Heart left ventricle (tissue), 16 donors: ENCODE data around the gene EHD2. TPM values are rescaled to one million over a fixed set of nuclear protein-coding genes. Genes with fewer than 3 reads are reported as not detected.
"Not testable (repeated sequence)": the region's sequence is repeated elsewhere in the genome, so short reads cannot be mapped to it uniquely, and the experiment has no call there.

Source experiments
- ATAC-seq, 4 donors: fragments of 200-7000 bp; cut with Tn5 transposase; one replicate each; pipeline ENCODE4 v1.9.1; 2020 to 2022; ENCODE audit warnings: moderate library complexity in 4 of 4, mild to moderate bottlenecking in 3 of 4, moderate number of reproducible peaks in 1 of 4
- DNase-seq, 5 donors: peaks; one replicate each; pipeline ENCODE4 v3.0.0-alpha.2; 2020
- H3K27ac ChIP-seq, 12 donors: fragments of 200-600 bp; sonication (generic) in 4 of 12; one replicate each; pipeline versions ENCODE4 v1.5.0 to v1.8.0; 2016 to 2022; ENCODE audit warnings: mild to moderate bottlenecking in 2 of 12
- H3K27me3 ChIP-seq, 9 donors: fragments of 200-600 bp; sonication (generic) in 2 of 9; one replicate each; pipeline versions ENCODE4 v1.5.1 to v1.8.0; 2016 to 2022; ENCODE audit warnings: mild to moderate bottlenecking in 3 of 9
- H3K36me3 ChIP-seq, 9 donors: fragments of 200-600 bp; sonication (generic) in 2 of 9; one replicate each; pipeline versions ENCODE4 v1.5.0 to v1.8.0; 2018 to 2022; ENCODE audit warnings: mild to moderate bottlenecking in 2 of 9
- H3K4me1 ChIP-seq, 12 donors: fragments of 200-600 bp; sonication (generic) in 4 of 12; one replicate each; pipeline versions ENCODE4 v1.5.0 to v1.8.0; 2016 to 2022; ENCODE audit warnings: mild to moderate bottlenecking in 3 of 12
- H3K4me3 ChIP-seq, 12 donors: fragments of 200-600 bp; sonication (generic) in 4 of 12; one replicate each; pipeline versions ENCODE4 v1.5.0 to v1.8.0; 2017 to 2022; ENCODE audit warnings: mild to moderate bottlenecking in 9 of 12, moderate library complexity in 4 of 12
- H3K9me3 ChIP-seq, 12 donors: fragments of 200-600 bp; sonication (generic) in 4 of 12; one replicate each; pipeline versions ENCODE4 v1.5.0 to v1.8.0; 2016 to 2022; ENCODE audit warnings: mild to moderate bottlenecking in 1 of 12
- POLR2A ChIP-seq, 2 donors: fragments of 450-650 bp; IDR thresholded peaks; one replicate each; pipeline ENCODE4 v1.6.1; 2017; ENCODE audit warnings: antibody characterized with exemption in 2 of 2, mild to moderate bottlenecking in 2 of 2, moderate library complexity in 2 of 2
- WGBS, 4 donors: extraction: QIAGEN DNeasy Blood & Tissue Kit in 2 of 4; methylation state at CpG; one replicate each; pipeline versions ENCODE4 v1.1.5 to v1.1.7; 2013 to 2018; 5-methylcytosine and 5-hydroxymethylcytosine counted together
- intact Hi-C, 10 donors: fragments of 100-400 bp; cut with DNase I; formaldehyde crosslinking; loops; one replicate each; pipeline versions ENCODE4 v1.11.1 to v1.14.2; 2022
- polyA plus RNA-seq, 2 donors: library from polyadenylated mRNA; stranded (reverse); fragments of 200-250 nt; gene quantifications; one replicate each; pipeline ENCODE4 v1.2.3, GENCODE V29; 2013
- total RNA-seq, 9 donors: library from RNA; depleted of rRNA in 2 of 9; stranded (reverse); fragments of >200 nt in 2 of 9; fragmentation: NEBNext Ultra II Directional in 3 of 9; extraction: Animal tissue kit (Norgen Biotek cat#: 25700) in 3 of 9; gene quantifications; one replicate each; pipeline versions ENCODE4 v1.1.0 to v1.2.4, GENCODE V29; 2016 to 2023
- TF ChIP-seq, protein P1 (sequence below), 12 donors: fragments of 200-600 bp; sonication (generic) in 4 of 12; IDR thresholded peaks; one replicate each; pipeline versions ENCODE4 v1.5.0 to v1.8.0; 2018 to 2022; ENCODE audit warnings: antibody characterized with exemption in 12 of 12, mild to moderate bottlenecking in 5 of 12
- donor health status: ischemic (EF 13 %, LVEDD 7.1; RV severe dilation, severe dysfunction).
- donor health status: healthy with polysubstance abuse.
- donor health status: DM: no; HTN: yes; CAD: no.
- donor health status: DM: no; HTN: no; CAD: no.
- donor health status: ischemic (EF 25% LVEDD 6.9; RV normal size, moderate dysfunction).
- donor health status: ischemic (EF 25% LVEDD 5.7; RV mildly dilated, moderate dysfunction).
- donor health status: healthy.
- donor health status: DM: yes; HTN: yes; CAD: no.
- donor health status: ischemic (EF 35%, LVEDD 5.7; RV mildly dilated, moderate dysfunction).
- donor health status: nonischemic (EF 11% LVEDD 7.7; RV severe dilation, severe dysfunction).
- donor health status: DM: yes; HTN: yes; CAD: no.
- donor health status: PGD.
- donor health status: ischemic (EF 29% LVEDD 5.4; RV normal size, mild dysfunction).
- donor health status: nonischemic (EF 23%, LVEDD 6.1; RV moderate dilation, normal function).

The EHD2 gene
- total and polyA plus RNA-seq, 11 donors = 30.6 to 133 (median 45.1) TPM

DNA sequence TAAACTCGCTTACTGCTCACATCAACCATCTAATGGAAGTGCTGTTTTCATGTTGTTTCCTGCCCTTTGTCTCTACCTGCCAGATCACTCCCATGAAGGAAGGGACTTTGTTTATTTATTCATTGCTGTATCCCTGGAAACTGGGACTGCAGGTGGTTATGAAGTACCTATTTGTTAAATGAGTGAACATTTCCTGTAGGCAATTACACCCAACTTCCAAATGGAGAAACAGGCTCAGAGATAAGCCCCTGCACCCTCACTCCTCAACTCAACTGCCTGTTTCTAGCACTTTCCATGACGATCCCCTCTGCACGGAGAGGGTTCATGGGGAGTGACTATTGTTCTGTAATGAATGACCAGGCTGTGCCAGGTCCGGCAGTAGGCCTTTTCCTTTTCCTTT lies 63.3 kb downstream of the EHD2 start:
- no peak for DNase-seq
- peaks cover 0 to 33% (median 29%) of the 10 kb centered on the region in 12 donors for H3K4me1 ChIP-seq
- H3K27ac ChIP-seq = peak overlapping the region in 5 of 12 donors; percentile 42 to 99 (median 97)
- no peak for TF ChIP-seq POLR2A (IDR thresholded peaks at IDR 0.05)
- TF ChIP-seq, protein P1, sequence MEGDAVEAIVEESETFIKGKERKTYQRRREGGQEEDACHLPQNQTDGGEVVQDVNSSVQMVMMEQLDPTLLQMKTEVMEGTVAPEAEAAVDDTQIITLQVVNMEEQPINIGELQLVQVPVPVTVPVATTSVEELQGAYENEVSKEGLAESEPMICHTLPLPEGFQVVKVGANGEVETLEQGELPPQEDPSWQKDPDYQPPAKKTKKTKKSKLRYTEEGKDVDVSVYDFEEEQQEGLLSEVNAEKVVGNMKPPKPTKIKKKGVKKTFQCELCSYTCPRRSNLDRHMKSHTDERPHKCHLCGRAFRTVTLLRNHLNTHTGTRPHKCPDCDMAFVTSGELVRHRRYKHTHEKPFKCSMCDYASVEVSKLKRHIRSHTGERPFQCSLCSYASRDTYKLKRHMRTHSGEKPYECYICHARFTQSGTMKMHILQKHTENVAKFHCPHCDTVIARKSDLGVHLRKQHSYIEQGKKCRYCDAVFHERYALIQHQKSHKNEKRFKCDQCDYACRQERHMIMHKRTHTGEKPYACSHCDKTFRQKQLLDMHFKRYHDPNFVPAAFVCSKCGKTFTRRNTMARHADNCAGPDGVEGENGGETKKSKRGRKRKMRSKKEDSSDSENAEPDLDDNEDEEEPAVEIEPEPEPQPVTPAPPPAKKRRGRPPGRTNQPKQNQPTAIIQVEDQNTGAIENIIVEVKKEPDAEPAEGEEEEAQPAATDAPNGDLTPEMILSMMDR (IDR thresholded peaks at IDR 0.05) = no peak
- H3K27me3 ChIP-seq = no peaks in the 10 kb centered on the region
- no peaks in the 10 kb centered on the region for H3K9me3 ChIP-seq
- H3K4me3 ChIP-seq = no peak overlapping the region
- peaks cover 0 to 10% (median 5%) of the 10 kb centered on the region in 9 donors for H3K36me3 ChIP-seq
- intact Hi-C loops = no loop called here
- WGBS, 4 donors = 61 to 72% (median 66%) methylated on average over 4 of the region's 4 CpGs
- ATAC-seq = no peak

DNA sequence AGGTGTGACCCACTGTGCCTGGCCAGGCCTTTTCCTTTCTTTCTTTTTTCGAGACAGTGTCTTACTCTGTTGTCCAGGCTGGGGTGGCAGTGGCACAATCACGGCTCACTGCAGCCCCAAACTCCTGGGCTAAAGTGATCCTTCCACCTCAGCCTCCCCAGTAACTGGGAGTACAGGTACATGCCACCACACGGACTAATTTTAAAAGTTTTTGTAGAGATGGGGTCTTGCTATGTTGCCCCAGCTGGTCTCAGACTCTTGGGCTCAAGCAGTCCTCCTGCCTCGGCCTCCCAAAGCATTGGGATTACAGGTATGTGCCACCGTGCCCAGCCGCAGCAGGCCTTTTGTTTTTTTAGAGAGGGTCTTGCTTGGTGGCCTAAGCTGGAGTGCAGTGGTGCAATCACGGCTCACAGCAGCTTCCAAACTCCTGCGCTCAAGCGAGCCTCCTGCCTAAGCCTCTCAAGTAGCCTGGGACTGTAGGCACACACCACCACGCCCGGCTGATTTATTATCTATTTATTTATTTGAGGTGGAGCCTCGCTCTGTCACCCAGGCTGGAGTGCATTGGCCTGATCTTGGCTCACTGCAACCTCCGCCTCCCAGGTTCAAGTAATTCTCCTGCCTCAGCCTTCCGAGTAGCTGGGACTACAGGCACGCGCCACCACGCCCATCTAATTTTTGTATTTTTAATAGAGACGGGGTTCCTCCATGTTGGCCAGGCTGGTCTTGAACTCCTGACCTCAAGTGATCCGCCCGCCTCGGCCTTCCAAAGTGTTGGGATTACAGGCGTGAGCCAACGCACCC lies 64.2 kb downstream of the EHD2 start:
- intact Hi-C loops, H3K9me3 ChIP-seq, ATAC-seq, DNase-seq, H3K27me3 ChIP-seq: not testable (repeated sequence)
- 69 to 85% (median 80%) methylated on average over 23 of the region's 23 CpGs for WGBS, 4 donors
- Histone ChIP-seq H3K27ac (peak overlapping the region; percentile 93 to 100 (median 98)), H3K4me1 (peaks cover 0 to 41% (median 38%) of the 10 kb centered on the region in 12 donors), H3K4me3 (peak overlapping the region; percentile 73 to 99 (median 86)), H3K36me3 (peaks cover 0 to 15% (median 11%) of the 10 kb centered on the region in 9 donors)

GRCh38 chr19:47778049-47778953 lies 65.1 kb downstream of the EHD2 start, which contains the start of gene SELENOW:
Gene SELENOW (plus strand): TSS chr19:47778703. CDS start chr19:47778786, 83 bp downstream.
- intact Hi-C loops = no loop called here
- Histone ChIP-seq H3K27ac (peak within 1 kb of the TSS; percentile 93 to 100 (median 98)), H3K36me3 (peaks cover 0 to 23% (median 19%) of the 10 kb centered on the region in 9 donors), H3K4me3 (peak within 1 kb of the TSS; percentile 73 to 99 (median 86)), H3K9me3 (no peaks in the 10 kb centered on the region), H3K4me1 (peaks cover 0 to 48% (median 42%) of the 10 kb centered on the region in 12 donors), H3K27me3 (no peaks in the 10 kb centered on the region)
- DNase-seq = peak; percentile 80 to 90 (median 86)
- 1 to 3% (median 1%) methylated on average over 28 to 65 of the region's 65 CpGs for WGBS, 4 donors
- ATAC-seq = peak; percentile 62 to 89 (median 86)
- TF ChIP-seq POLR2A (IDR thresholded peaks at IDR 0.05) = peak; percentile 56 to 97
- TF ChIP-seq, protein P1 (IDR thresholded peaks at IDR 0.05) = no peak

DNA sequence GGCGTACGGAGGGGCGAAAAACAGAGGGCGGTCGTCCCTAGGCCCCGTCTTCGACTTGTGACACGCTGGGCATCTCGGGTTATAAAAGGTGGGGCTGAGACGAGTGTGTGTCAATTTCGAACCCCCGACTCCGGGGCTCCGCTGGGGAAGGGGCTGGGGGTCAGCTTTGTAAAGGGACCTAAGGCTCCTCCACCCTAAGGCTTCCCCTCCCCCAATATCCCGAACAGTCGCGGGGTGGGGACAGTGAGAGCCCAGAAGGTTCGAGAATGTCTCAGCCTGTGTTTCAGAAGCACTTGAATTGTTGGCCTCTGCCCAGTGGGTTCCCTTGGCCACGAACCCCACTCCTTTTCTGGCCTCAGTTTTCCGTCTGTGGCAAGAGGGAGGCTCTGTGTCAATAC lies 65.7 kb downstream of the EHD2 start:
- Histone ChIP-seq H3K4me3 (peak overlapping the region; percentile 73 to 99 (median 86)), H3K4me1 (peaks cover 0 to 48% (median 42%) of the 10 kb centered on the region in 12 donors), H3K27ac (peak overlapping the region; percentile 93 to 100 (median 98)), H3K27me3 (no peaks in the 10 kb centered on the region), H3K9me3 (no peaks in the 10 kb centered on the region), H3K36me3 (peaks cover 0 to 30% (median 26%) of the 10 kb centered on the region in 9 donors)
- WGBS, 4 donors = 0 to 1% (median 0%) methylated on average over 6 to 20 of the region's 20 CpGs
- peak in 4 of 5 donors; percentile 55 to 70 (median 60) for DNase-seq
- TF ChIP-seq POLR2A (IDR thresholded peaks at IDR 0.05) = no peak
- TF ChIP-seq, protein P1 (IDR thresholded peaks at IDR 0.05) = no peak
- intact Hi-C loops = no loop called here
- peak; percentile 39 to 64 (median 52) for ATAC-seq
